Middle frontal gyrus (tissue), 1 donor: ENCODE measurements around the gene LSM4.
A peak's percentile ranks its signal among the peaks of the same experiment; 100 is the strongest.

Experiments
- DNase-seq: peaks from one replicate; pipeline ENCODE4 v3.0.0-alpha.2; 2015; ENCODE audit warnings: low spot score; ENCODE audit errors: extremely low spot score

The LSM4 gene

DNA sequence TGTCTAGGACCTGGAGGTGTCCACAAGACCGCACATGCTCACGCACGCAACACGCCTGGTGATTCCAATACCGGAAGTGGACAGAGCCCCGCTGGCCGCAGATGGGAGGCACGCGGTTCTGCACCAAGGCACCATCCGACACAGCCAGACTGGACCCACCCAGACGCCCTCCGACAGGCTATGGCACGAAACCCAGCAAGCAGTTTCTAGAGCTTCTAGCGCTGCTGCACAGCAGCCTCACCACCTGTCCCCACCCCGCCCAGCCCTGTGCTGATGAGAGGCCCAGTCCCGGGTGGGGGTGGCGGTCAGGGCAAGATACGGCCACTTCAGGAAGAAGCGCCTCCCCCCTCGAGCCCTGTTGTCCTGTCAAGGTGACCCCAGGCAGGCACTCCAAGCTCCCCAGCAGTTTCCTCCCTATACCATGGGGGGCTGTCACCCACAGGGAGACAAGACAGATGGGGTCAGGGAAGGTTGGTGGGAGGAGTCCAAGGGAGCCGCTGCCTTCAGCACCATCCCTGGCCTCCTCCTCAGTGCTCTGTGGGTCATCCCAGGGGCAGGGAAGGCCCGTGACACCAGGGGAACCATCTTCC lies 11.3 kb downstream of the LSM4 start:
- DNase-seq: no peak

GRCh38 chr19:18310966-18311365 lies 11.9 kb downstream of the LSM4 start:
- DNase-seq: no peak

DNA sequence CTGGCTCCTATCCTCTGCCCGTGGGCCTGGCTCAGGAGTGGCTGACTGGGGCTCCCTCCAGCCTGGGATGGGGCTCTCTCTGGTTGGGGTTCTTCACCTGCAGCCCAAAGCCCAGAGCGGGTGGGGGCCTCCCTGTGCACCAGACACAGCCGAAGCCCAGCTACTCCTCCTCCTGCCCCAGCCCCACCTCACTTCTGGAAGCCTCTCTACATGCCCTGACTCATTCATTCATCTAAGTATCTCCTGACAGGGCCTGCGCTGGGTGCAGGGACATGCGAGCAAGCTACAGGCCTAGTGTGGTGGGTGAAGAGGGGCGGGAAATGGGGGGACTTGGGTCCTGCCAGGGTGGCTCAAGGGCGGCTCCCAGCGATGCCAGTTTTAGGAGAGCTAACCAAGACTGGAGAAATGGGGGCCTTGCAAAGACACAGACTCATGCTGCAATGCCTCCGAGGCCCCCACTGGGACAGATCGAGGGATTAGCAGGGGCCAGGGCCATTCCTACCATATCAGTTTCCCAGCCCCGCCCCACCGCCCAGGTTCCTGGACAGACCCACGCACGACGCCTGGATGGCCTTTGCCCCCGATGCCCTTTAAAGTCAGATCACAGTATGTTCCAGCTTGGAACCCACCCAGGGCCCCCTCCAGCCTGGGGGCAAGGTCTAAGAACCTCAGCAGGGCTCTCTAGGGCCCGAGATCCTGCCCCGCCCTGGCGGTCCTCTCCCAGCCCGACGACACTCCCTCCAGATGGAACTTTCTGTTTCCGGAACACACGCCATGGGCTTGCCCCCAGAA lies 12.6 kb downstream of the LSM4 start:
- no peak for DNase-seq

DNA sequence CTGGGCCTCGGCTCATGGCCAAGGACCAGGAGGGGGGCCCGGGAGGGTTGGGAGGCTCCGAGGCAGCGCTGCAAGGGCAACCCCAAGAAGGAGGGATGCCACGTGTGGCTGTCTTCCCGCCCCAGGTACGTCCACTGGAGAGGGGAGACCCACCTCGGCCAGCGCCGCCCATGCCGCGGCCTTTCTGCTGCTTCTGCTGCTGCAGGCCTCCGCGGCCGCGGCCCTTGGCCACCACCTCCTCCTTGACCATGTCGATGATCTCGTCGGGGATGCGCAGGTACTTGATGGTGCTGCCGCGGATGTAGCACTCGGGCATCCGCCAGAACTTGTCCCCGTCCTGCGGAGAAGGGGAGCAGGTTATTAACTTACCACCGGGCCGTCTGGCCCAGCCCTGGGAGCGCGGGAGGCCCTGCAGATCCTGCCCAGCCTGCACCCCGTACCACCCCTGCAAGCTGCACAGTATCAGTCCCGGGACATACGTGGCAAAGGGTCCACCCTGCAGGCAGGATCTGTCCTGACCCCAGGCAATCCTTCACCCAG lies 13.3 kb downstream of the LSM4 start:
- DNase-seq: no peak

GRCh38 chr19:18308948-18309325 lies 13.9 kb downstream of the LSM4 start:
- no peak for DNase-seq

GRCh38 chr19:18308051-18308947 lies 14.6 kb downstream of the LSM4 start:
- DNase-seq: no peak

DNA sequence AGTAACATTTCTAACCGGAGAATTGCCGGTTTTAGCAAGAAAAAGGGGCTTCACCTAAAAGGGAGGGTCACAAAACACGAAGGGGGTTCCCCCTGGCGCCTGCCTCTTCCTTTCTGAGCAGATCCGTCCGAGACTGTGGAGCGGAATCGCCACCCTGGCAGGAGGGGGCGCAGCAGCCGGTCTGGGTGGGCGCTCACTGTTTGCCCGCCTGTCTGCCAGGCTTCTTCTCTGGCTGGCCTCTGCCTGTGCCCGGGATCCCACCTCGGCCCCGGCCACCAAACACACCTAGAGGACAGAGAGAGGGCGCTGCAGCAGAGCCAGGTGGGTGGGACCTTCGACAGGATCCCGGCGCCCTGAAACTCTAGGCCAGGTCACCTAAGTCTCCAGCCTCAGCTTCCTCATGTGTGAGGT lies 15.6 kb downstream of the LSM4 start:
- DNase-seq: no peak

DNA sequence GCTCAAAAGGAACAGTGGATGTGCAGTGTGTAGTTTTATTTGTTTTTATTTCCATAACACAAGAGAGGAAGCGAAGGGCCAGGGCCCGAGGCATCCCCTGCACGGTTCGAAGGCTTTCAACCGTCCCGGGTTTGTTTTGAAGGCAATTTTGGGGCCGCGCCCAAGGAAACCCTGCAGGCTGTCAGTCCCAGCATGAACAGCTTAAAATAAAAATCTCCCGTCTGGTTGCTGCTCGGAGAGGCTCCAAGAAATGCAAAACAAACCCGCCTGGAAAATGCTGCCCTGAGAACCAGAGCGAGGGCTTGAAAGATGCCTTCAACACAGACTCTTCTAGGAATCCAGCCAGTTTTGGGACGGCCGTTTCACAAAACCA lies 16.0 kb downstream of the LSM4 start:
- DNase-seq: peak; percentile 50

DNA sequence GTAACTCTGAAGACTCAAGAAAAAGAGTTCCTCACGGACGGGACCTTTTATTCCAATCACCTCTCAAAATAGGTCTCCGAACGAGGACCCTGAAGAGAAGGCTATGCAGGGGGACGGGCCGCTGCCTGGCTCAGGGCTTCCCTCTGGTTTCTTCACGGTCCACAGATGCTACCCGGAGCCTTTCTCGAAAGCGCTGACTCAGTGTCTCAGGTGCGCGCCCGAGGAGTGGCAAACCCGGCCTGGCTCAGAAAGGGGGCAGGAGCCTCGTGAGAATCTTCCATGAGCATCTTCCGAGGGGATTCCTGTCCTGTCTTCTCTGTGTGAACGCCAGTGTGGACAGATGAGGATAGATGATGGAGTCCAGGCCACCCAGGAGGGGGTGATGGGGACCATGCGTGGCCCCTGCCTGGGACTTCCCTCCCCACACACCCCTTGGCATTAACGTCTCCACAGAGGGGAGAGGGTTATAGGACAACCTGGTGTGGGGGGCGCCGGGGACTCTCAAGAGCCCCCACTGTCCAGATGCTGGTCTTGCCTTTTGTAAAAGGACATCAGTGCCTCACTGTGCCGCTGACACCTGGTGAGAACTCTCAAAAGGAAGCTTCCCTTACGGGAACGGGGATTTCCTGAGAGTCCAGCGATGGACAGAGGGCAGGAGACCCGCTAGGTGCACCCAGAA lies 16.5 kb downstream of the LSM4 start:
- no peak for DNase-seq

DNA sequence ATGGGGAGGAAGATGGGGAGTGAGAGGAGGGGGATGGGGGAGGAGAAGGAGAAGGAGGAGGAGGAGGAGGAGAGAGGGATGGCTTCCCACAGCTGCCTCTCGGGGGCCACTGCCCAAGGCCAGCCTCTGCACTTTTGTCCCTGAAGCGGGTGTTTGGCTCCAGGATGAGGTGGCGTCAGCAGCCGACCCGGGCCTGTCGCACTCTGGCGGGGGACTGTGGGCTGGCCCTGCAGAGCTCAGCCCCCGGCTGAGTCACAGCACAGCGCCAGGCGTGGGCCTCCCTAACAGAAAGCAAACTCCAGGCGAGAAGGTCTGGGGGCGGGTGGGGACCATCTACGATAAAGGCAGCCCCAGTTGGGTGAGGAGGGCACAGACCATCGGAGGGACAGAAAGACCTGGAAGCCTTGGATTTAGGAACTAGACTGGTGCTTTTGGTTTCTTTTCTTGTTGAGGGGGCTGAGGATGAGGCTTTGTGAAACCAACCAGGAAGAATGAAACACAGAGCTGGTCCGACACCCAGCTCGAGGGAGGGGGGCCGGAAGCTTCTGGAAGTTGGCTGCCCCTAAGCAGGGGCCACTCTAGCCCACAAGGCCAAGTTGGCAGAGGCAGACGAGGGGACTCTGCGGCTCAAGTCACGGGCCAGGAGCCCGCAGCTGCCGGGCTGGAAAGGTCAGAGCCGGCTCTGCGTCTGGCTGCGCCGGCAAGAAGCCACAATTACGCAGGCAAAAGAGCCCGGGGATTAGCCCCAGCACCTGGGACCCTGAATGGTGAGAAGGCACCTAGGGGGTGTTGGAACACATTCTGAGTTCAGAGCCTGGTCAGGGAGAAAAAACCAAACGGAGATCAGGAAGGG lies 18.2 kb downstream of the LSM4 start:
- peak; percentile 51 for DNase-seq

DNA sequence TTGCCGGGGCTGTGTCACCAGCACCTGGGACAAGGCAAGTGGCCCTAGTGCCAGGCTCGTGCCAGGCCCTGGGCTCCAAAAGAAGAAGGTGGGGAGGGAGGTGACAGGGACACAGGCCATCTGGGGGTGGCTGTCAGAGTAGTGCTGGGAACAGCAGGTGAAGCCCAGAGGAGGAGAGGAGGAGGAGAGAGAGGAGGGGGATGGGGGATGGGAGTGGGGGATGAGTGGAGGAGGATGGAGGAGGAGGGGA lies 18.7 kb downstream of the LSM4 start:
- DNase-seq: no peak

GRCh38 chr19:18301718-18302111 lies 21.2 kb downstream of the LSM4 start:
- DNase-seq: no peak

GRCh38 chr19:18300930-18301717 lies 21.8 kb downstream of the LSM4 start:
- DNase-seq: no peak

- no peak for DNase-seq
These were observed 23.2 kb downstream of the LSM4 start for GRCh38 chr19:18299654-18300053.

GRCh38 chr19:18298601-18299000 lies 24.3 kb downstream of the LSM4 start:
- DNase-seq: no peak

- no peak for DNase-seq
These were observed 25.6 kb downstream of the LSM4 start for GRCh38 chr19:18297308-18297707.

GRCh38 chr19:18295034-18295451 lies 27.8 kb downstream of the LSM4 start:
- no peak for DNase-seq

- no peak for DNase-seq
These were observed 28.4 kb downstream of the LSM4 start for GRCh38 chr19:18294467-18294864.

- DNase-seq: no peak
These were observed 29.0 kb downstream of the LSM4 start for GRCh38 chr19:18293642-18294466.
